Prostate gland (tissue), 2 donors: ENCODE measurements around the gene FASTK. TPM values are rescaled to one million over a fixed set of nuclear protein-coding genes. Genes with fewer than 3 reads are reported as not detected.

Experiments
- DNase-seq: peaks from one replicate; pipeline ENCODE4 v3.0.0-alpha.2; 2019; ENCODE audit warnings: low spot score
- H3K27ac ChIP-seq, 2 donors: fragments of 200-600 bp; sonication (generic); 2 replicates each; pipeline ENCODE4 v1.5.1; 2017 to 2019
- H3K27me3 ChIP-seq: fragments of 200-600 bp; sonication (generic); replicated peaks from 2 replicates; pipeline ENCODE4 v1.5.1; 2019; ENCODE audit not compliant: insufficient read depth
- H3K36me3 ChIP-seq, 2 donors: fragments of 200-600 bp; sonication (generic); 1 replicate in 1 of 2; 2 replicates in 1 of 2; pipeline versions ENCODE4 v1.5.1 to v1.8.1; 2017 to 2019
- H3K4me1 ChIP-seq: fragments of 200-600 bp; sonication (generic); replicated peaks from 2 replicates; pipeline ENCODE4 v1.5.1; 2019
- H3K4me3 ChIP-seq, 2 donors: fragments of 200-600 bp; sonication (generic); 2 replicates each; pipeline ENCODE4 v1.5.1; 2017 to 2019
- H3K9me3 ChIP-seq: fragments of 200-600 bp; sonication (generic); 2 replicates; pipeline ENCODE4 v1.5.1; 2017
- POLR2A ChIP-seq: fragments of 450-650 bp; IDR thresholded peaks from one replicate; pipeline ENCODE4 v1.6.1; 2016; ENCODE audit warnings: antibody characterized with exemption, mild to moderate bottlenecking
- POLR2AphosphoS5 ChIP-seq: sonication (generic); formaldehyde crosslinking; IDR thresholded peaks from one replicate; pipeline ENCODE4 v1.6.1; 2017; ENCODE audit warnings: antibody characterized with exemption
- whole genome bisulfite sequencing: methylation state at CpG from one replicate; pipeline ENCODE4 v1.1.5; 2018; 5-methylcytosine and 5-hydroxymethylcytosine counted together
- intact Hi-C: fragments of 100-400 bp; cut with DNase I; formaldehyde crosslinking; loops from one replicate; pipeline ENCODE4 v1.14.2; 2022
- total RNA-seq, 2 donors: library from RNA; depleted of rRNA; stranded (reverse); fragments of >200 nt; gene quantifications; one replicate each; pipeline ENCODE4 v1.1.0, GENCODE V29; 2016
- TF ChIP-seq, protein P1 (sequence below), 4 experiments: fragments of 200-600 bp in 2 of 4; fragments of 450-650 bp in 2 of 4; sonication (generic) in 2 of 4; IDR thresholded peaks; 1 replicate in 3 of 4; 2 replicates in 1 of 4; pipeline ENCODE4 v1.5.1; 2016 to 2019; ENCODE audit warnings: antibody characterized with exemption in 4 of 4, mild to moderate bottlenecking in 2 of 4, moderate library complexity in 2 of 4

FASTK gene
- total RNA-seq, 2 donors from 2014 or later, result 107 to 122 TPM

DNA sequence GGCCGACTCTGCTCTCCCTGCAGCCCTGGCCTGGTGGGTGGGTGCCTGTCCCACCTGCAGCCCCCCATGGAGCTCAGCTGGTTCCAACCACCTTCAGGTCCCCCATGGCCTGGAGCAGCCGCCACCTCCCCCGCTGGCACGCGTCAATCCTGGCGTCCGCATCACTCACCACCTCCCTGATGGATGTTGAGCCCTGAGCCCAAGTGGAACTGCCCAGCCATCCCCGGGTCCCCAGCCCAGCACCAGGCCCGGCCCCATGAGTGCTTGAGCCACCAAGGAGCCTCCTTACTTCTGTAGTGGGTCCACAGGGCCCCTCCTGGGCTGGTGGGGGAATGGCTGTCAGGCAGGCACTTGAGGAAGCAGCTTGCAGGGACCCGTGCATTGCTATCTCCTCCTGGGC, 20.3 kb upstream of the FASTK start:
- WGBS, result 87% methylated on average over 10 of the region's 10 CpGs
- intact Hi-C loops, result no loop called here
- H3K4me3 ChIP-seq, result no peak overlapping the region
- H3K27me3 ChIP-seq, result no peaks in the 10 kb centered on the region
- TF ChIP-seq POLR2A (no peak), POLR2AphosphoS5 (no peak)
- TF ChIP-seq, protein P1, sequence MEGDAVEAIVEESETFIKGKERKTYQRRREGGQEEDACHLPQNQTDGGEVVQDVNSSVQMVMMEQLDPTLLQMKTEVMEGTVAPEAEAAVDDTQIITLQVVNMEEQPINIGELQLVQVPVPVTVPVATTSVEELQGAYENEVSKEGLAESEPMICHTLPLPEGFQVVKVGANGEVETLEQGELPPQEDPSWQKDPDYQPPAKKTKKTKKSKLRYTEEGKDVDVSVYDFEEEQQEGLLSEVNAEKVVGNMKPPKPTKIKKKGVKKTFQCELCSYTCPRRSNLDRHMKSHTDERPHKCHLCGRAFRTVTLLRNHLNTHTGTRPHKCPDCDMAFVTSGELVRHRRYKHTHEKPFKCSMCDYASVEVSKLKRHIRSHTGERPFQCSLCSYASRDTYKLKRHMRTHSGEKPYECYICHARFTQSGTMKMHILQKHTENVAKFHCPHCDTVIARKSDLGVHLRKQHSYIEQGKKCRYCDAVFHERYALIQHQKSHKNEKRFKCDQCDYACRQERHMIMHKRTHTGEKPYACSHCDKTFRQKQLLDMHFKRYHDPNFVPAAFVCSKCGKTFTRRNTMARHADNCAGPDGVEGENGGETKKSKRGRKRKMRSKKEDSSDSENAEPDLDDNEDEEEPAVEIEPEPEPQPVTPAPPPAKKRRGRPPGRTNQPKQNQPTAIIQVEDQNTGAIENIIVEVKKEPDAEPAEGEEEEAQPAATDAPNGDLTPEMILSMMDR (IDR thresholded peaks at IDR 0.05), result no peak
- H3K4me1 ChIP-seq, result no peaks in the 10 kb centered on the region
- no peaks in the 10 kb centered on the region for H3K36me3 ChIP-seq
- no peaks in the 10 kb centered on the region for H3K9me3 ChIP-seq
- no peak overlapping the region for H3K27ac ChIP-seq
- no peak for DNase-seq

DNA sequence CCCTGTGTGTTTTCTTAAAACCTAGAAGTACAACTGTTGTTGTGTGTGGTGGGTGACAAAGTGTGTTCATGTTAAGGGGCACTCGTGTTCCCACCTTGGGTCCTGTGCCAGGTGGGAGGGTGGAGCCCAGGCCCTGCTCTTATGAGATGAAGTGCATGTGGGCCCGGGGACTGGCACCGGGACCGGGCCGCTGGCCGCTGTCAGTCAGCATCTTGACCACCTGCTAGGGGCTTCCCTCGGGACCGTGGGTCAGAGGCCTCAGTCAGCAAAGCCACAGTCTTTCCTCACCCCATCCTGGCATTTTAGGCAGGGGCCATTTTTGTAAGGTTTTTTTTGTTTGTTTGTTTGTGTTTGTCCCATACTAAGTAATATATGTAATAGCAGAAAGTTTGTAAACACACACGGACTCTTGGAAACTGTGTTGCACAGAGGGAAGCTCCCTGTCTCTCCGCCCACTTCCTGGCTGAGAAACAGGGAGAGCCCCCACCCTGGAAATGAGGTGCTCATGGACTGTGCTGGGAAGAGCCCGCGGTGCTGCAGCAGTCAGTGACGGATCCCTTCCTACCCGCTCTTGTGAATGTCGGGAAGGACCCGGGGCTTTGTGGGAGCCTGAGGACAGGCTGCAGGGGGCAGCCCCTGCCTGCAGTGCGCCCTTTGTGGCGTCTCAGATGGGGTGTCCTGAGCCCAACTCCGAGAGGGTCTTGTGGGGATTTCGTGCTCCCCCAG, 19.0 kb upstream of the FASTK start:
- Histone ChIP-seq H3K27ac (no peak overlapping the region), H3K9me3 (no peaks in the 10 kb centered on the region), H3K4me1 (no peaks in the 10 kb centered on the region), H3K36me3 (no peaks in the 10 kb centered on the region), H3K4me3 (no peak overlapping the region), H3K27me3 (no peaks in the 10 kb centered on the region)
- no peak for DNase-seq
- 67% methylated on average over 20 of the region's 20 CpGs for WGBS
- intact Hi-C loops, result no loop called here
- TF ChIP-seq POLR2A (no peak), POLR2AphosphoS5 (no peak)
- TF ChIP-seq, protein P1 (IDR thresholded peaks at IDR 0.05), result no peak

DNA sequence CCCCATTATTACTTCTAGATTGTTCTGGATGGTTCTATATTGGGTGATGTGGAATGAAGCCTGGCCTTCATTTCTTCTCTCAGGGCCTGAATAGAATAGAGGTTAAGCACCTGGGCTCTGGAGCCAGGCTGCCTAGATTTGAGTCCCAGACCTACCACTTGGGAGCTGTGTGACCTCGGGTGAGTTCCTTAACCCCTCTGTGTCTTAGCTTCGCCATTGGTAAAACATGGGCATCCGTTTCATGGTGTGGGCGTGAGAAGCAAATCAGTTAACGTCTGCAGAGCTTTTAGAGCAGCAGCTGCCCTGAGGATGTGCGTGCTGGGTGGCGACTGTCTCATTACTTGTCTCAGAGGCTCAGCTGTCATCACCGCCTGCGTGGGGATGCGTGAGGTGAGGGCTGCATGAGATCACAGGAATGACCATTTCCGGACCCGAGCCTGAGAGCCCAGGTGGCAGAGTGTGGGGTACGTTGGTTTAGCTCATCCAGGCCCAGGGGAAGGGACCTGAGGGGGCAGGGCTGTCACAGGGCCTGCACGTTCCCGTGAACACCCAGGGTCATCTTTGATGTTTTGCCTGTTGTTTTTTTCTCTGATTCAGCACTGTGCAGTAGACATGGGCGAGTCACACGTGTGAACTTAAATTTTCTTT, 15.3 kb upstream of the FASTK start:
- Histone ChIP-seq H3K27me3 (no peaks in the 10 kb centered on the region), H3K27ac (no peak overlapping the region), H3K4me3 (no peak overlapping the region), H3K9me3 (no peaks in the 10 kb centered on the region), H3K36me3 (no peaks in the 10 kb centered on the region), H3K4me1 (no peaks in the 10 kb centered on the region)
- TF ChIP-seq, protein P1 (IDR thresholded peaks at IDR 0.05), result no peak
- no peak for TF ChIP-seq POLR2A
- TF ChIP-seq POLR2AphosphoS5, result no peak
- 81% methylated on average over 17 of the region's 17 CpGs for WGBS
- DNase-seq, result no peak
- intact Hi-C loops, result no loop called here

DNA sequence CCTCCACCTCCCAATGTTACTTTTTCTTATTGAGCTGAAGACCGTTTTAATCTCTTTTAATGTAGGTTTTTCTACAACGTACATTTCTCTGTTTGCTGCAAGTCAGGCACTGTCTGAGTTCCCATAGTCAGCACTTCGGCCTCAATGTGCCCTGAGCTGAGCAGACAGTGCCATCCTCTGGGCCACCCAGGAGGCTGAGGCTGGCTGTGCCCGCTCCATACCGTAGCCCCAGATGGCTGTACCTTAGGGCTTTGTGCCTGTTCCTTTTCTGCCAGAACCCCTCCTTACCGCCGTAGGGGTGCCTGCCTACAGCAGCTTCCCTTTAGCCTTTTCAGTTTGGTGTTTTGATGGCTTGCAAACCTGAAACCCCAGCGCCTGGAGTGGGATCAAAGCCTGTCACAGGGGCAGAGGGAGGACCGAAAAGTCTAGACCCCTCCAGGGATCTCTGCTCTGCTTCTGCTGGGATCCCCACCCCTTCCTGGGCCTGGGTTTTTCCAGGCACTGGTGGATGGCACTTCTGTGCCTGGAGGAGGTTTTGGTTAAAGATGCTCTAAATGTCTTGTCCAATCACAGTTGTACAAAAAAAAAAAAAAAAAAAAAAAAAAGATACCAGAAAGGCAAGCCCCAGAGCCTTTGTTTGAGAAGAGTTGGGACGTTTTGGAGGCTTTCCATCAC, 14.7 kb upstream of the FASTK start:
- intact Hi-C loops, result no loop called here
- Histone ChIP-seq H3K4me3 (no peak overlapping the region), H3K27me3 (no peaks in the 10 kb centered on the region), H3K36me3 (no peaks in the 10 kb centered on the region), H3K27ac (no peak overlapping the region), H3K9me3 (no peaks in the 10 kb centered on the region), H3K4me1 (no peaks in the 10 kb centered on the region)
- 66% methylated on average over 10 of the region's 10 CpGs for WGBS
- no peak for DNase-seq
- TF ChIP-seq, protein P1 (IDR thresholded peaks at IDR 0.05), result no peak
- TF ChIP-seq POLR2A (no peak), POLR2AphosphoS5 (no peak)
